Measurements from ENCODE around the gene GRIA4.

GRIA4 gene

DNA sequence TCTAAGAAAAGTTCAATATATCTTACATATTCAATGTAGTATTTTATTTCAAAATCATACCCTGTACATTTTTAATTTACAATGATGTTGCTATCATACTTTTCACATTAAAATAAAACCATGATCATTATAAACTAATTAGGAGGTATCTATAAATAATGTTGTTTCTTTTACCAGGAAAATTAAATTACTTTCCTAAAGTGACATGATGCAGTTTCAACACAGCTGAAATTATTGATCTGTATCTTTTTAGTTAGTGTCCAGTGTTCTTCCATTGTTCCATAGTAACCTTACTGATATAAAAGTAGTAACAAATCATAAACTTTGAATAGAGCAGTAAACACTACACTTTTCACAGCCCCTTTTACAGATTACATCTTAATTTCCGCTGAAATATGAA lies 29.7 kb downstream of the GRIA4 start:
- no peak for DNase-seq (ENCODE audit: low spot score)

GRCh38 chr11:105641433-105641832 lies 31.6 kb downstream of the GRIA4 start:
- DNase-seq (ENCODE audit: low spot score): no peak

GRCh38 chr11:105642870-105643269 lies 33.0 kb downstream of the GRIA4 start:
- DNase-seq (ENCODE audit: low spot score): no peak

- DNase-seq (ENCODE audit: low spot score): no peak
Measured at GRCh38 chr11:105644839-105645573, 35.1 kb downstream of the GRIA4 start.

DNA sequence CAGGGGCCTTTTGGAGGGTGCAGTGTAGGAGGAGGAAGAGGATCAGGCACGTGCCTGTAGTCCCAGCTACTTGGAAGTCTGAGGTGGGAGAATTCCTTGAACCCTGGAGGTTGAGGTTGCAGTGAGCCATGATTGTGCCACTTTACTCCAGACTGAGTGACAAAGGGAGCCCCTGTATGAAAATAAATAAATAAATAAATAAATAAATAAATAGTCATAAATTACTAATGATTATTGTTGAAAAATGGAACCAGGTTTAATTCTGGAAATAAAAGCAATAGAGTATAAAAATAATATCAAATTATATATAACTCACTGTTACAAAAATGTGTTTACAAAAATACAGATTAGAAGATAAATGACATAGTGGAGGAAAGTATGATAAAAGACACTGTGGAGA lies 37.9 kb downstream of the GRIA4 start:
- DNase-seq (ENCODE audit: low spot score): no peak

DNA sequence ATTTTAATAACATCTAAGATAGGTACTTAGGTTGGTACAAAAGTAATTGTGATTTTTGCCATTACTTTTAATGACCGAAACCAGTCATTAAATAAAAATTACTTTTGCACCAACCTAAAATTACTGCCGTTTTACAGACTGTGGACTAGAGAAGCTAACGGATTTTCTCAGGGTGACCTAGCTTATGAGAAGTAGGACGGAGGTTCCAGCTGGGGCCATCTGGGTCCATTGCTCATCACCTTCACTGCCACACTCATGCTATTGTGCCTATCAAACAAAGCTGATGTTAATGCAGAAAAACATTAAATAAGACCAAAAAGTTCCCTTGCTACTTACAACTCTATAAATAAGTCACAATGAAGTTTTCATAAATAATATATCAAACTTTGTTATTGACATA lies 38.9 kb downstream of the GRIA4 start:
- no peak for DNase-seq (ENCODE audit: low spot score)

- DNase-seq (ENCODE audit: low spot score): no peak
Measured at GRCh38 chr11:105665281-105665680, 55.4 kb downstream of the GRIA4 start.

DNA sequence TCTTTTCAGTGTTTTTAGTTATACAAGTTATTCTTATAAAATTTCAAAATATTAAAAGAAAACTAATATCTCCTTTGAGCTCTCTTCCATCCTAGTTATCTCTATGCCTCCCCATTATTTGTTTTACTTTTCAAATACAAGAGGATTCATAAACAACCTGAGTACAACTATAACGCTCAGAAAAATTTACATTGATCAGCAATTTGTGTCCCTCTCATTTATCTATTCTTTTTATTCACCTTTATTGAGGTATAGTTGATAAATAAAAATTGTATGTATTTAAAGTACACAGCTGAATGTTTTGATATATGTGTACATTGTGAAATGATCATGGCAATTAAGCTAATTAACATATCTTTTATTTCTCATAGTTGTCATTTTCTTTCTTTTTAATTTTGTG lies 57.6 kb downstream of the GRIA4 start:
- no peak for DNase-seq (ENCODE audit: low spot score)

- DNase-seq (ENCODE audit: low spot score): no peak
Measured at GRCh38 chr11:105670811-105671210, 60.9 kb downstream of the GRIA4 start.

GRCh38 chr11:105673089-105673488 lies 63.2 kb downstream of the GRIA4 start:
- peak; percentile 10 for DNase-seq (ENCODE audit: low spot score)

- DNase-seq (ENCODE audit: low spot score): no peak
Measured at GRCh38 chr11:105689631-105690030, 79.8 kb downstream of the GRIA4 start.

- DNase-seq (ENCODE audit: low spot score): no peak
Measured at GRCh38 chr11:105690467-105690866, 80.6 kb downstream of the GRIA4 start.

DNA sequence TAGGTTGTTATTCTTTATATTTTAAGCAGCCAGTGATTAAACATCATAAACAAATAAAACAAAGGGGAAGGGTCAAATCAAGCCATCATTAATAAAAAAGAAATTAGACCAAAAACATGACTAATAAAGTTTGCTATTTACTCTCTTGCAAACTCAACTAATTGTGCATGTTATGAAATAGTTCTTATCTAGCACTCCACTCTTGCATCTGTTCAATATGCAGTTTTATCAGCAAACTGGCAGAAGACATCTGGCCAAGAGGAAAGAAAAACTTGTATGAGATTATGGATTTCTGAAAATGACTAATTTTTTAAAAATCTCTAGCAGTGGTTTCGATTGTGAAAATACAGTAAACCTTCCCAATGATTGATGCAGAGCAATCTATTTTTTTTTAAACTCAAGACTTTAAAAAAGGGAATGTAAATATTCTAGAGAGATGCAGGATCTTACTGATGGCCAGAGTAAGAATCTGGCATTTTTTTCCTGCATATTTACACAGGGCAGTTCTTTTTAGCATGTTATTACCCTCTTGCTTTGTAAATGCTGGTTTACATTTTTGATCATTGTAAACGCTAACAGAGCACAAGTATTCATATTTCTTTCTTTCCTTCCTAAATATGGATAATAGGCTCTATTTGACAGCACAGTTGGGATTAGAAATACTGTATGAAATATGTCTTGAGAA lies 83.3 kb downstream of the GRIA4 start:
- no peak for DNase-seq (ENCODE audit: low spot score)

DNA sequence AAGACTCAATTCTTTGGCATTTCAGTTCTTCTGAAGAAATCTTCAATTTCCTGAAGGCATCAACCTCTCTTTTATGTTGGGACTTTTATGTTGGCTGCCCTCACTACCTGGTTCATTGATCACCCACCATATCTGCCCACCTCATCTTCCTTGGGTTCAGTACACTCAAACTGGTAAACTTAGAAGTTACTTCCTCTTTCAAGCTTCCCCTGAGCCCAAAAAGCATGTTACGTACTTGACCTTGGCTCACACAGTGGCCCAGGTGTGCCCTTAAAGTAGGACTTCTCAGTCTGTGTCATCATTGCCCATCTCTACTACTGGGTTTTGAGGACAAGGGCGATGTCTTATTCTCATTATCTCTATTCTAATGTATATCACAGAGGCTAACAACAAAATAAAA lies 86.1 kb downstream of the GRIA4 start:
- DNase-seq (ENCODE audit: low spot score): no peak

DNA sequence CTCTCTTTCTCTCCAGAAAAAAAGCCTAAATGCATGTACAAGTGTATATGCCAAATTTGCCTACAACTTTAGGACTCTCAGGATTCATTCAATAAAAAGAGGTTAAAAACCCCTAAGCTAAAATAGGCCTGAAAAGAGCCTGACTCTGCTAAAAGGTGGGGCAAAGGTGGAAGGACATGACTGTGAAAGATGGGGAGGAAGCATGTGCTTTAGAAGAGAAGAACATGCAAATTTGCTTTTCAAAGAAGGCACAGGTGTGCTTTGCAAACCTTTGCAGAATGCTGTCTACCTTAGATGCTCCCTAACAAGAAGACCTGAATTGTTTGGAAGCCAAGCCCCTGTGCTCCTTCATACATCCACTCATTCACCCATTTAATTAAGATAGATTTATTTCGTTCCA lies 87.4 kb downstream of the GRIA4 start:
- DNase-seq (ENCODE audit: low spot score): no peak

- no peak for DNase-seq (ENCODE audit: low spot score)
Measured at GRCh38 chr11:105699203-105699602, 89.3 kb downstream of the GRIA4 start.

GRCh38 chr11:105700271-105700670 lies 90.4 kb downstream of the GRIA4 start:
- no peak for DNase-seq (ENCODE audit: low spot score)

DNA sequence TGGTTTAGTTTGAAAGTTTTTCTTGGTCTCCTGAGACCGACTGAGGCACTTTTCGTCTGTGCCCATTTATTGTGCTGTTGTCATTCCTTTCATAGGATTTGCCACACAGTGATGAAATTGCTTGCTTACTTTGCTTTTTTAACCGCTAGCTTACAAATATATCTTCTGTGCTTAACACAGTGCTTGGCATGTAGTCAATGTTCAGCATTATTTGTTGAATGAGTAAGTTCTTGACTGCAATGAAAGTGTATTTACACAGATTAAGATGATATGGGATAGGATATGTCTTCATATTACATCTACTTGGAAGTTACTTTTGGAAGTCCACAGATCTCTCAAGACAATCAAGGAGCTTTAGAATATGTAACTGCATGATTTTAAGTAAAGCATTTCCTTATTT lies 91.2 kb downstream of the GRIA4 start:
- no peak for DNase-seq (ENCODE audit: low spot score)

DNA sequence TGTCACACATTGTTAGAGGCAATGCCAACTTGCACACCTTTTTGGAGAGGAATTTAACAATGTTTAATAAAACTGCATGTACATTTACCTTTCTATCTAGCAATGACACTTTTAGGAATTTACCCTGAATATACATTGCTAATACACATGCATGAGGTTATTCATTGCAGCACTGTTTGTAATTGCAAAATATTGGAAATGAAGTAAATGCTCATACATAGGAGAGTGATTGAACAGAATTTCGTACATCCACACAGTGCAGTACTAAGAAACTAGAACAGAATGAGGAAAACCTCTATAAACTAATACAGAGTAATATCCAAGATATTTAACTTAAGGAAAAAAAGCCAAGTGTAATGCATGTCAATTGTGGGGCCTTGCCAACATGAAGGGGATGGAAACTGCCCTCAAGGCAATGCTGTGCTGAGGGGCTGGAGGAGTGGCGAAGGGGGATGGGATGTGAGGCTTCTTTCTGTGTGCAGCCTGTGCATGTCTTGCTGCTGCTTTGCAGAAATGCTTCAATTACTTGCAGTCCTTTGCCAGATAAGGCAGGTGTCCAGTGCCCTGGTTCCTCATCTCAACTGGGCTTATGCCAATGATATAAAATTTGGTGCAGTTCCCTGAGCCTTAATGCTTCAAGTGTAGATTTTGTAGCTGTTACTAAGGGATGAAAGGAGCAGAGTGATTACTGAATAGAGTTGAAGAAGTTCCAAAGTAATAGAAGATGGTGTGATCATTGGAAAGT lies 96.1 kb downstream of the GRIA4 start:
- no peak for DNase-seq (ENCODE audit: low spot score)

GRCh38 chr11:105713106-105713505 lies 103.2 kb downstream of the GRIA4 start:
- no peak for DNase-seq (ENCODE audit: low spot score)

DNA sequence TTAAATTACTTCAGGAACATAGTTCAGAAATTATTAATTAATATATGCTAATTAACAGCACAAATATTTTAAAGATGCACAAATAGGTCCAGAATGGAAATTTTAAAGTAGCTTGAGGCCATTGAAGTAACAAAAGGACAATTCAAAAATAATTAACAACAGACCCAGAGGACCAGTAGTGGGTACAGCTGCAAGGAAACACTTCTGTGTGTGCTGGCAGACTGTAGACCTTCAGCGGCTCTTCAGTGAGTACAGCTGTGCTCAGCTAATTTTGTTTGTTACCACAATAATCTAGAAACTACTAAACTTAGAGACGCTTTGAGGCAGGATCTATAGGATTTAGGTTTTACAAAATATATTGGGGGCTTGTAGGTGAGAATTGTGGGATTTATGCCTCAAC lies 103.8 kb downstream of the GRIA4 start:
- no peak for DNase-seq (ENCODE audit: low spot score)

DNA sequence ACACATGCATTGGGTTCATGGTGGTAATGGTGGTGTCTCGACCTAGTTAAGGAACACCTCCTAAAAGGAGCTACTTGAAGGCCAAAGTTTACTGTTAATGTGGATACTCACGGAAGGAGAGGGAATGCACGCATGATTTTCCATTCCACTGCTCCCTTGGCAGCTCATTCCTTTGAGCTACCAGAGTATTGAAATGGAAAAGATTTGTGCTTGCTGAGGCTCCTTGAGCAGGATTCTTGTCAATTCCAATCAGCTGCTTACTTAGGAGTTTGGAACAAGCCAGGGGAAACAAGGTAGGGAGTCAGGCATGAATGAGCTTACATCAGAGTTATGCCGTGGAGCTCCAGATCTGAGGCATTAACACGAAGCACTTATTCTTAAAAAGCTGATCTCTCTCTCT lies 108.8 kb downstream of the GRIA4 start:
- DNase-seq (ENCODE audit: low spot score): no peak

Measured in HuH-7 (cell line).